Hepatocyte (in vitro differentiated cells): Measurements from ENCODE around the gene RASAL2.

Experiments used
- EZH2 ChIP-seq: fragments of 200-600 bp; sonication (generic); IDR thresholded peaks from 2 replicates; pipeline ENCODE4 v1.6.1; 2016; ENCODE audit warnings: antibody characterized with exemption, mild to moderate bottlenecking, borderline replicate concordance
- TF ChIP-seq, protein P1 (sequence below): fragments of 200-600 bp; sonication (generic); IDR thresholded peaks from 2 replicates; pipeline ENCODE4 v1.5.1; 2016; ENCODE audit warnings: antibody characterized with exemption, mild to moderate bottlenecking; ENCODE audit not compliant: poor library complexity

DNA sequence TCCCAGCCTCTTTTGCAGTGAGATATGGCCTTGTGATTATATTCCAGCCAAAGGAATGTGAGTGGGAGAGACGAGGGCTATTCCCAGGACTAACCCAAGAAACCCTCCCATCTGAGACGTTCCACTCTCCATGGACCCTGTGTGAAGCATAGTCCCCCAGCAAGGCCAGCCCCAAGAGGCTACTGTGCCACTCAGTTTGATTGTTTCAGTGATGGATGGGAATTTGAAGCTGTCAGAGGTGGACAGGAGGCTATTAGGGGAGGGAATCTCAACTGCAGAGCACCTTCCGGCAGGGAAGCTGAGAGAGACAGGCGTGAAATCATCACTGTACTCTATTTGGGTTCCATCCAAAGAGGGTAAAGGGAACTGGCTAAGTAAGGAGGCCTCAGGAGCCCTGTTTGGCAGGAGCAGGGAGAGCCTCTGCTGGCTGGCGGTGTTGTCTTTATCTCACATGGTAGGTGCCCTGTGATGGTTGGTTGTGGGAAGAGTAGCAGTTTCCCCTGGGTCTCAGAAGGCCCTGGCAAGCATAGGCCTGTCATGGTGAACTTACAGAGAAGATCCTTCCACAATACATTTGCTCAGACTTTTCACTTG lies 415.6 kb downstream of the RASAL2 start:
- TF ChIP-seq EZH2: no peak
- TF ChIP-seq, protein P1, sequence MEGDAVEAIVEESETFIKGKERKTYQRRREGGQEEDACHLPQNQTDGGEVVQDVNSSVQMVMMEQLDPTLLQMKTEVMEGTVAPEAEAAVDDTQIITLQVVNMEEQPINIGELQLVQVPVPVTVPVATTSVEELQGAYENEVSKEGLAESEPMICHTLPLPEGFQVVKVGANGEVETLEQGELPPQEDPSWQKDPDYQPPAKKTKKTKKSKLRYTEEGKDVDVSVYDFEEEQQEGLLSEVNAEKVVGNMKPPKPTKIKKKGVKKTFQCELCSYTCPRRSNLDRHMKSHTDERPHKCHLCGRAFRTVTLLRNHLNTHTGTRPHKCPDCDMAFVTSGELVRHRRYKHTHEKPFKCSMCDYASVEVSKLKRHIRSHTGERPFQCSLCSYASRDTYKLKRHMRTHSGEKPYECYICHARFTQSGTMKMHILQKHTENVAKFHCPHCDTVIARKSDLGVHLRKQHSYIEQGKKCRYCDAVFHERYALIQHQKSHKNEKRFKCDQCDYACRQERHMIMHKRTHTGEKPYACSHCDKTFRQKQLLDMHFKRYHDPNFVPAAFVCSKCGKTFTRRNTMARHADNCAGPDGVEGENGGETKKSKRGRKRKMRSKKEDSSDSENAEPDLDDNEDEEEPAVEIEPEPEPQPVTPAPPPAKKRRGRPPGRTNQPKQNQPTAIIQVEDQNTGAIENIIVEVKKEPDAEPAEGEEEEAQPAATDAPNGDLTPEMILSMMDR: no peak
